GM19463 (cell line): ENCODE measurements around the gene DESI2.

Experiments
- ATAC-seq: cut with Tn5 transposase; IDR thresholded peaks from one replicate; pipeline ENCODE4 v1.9.1; 2021; ENCODE audit warnings: mild to moderate bottlenecking, moderate library complexity; ENCODE audit not compliant: unreplicated experiment

DESI2 gene

DNA sequence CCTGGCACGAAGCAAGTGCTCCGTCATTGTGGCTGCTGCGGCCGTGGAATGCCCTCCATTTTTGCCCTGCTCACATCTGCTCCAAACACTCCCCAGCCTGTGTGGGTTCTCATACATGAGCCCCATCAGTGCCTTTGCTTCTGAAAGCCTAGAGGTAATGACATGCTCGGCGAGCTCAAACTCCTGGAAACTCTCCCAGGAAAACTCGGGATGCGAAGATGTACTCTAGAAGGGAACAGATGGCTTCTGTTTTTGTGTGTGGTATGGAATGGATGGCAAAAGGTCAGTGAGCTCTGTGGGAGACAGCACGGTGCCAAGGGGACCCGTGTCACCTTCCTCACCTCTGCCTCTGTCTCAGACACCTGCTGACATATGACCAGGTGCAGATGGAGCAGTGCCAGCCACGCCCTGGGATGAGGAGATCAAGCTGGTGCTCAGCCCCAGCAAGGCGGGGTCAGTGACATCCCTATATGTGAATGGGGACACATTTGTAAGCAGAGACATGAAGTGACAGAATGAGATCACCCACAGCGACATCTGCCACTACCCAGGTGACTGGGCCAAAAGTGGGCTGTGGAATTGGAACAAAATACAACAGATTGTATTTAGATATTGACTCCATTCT lies 98.5 kb downstream of the DESI2 start:
- ATAC-seq = no peak

DNA sequence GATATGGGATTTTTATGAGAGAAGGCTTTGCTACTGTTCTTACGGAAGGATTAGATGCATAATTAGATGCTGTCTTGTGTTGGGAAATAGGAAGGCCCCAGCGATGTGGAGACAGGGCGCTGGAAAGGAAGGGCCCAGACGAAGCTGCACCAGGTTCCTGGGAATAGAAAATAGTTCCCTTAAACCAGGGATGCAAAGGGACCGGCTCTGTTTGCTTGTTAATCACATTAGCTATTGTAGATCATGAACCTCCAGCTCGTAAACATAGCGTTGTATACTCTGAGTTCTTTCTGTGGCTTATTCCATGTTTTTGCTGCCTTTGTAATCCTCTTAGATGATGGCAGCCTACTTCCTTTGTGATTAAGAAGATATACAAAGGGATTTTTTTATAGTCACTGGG lies 102.7 kb downstream of the DESI2 start:
- ATAC-seq = no peak

GRCh38 chr1:244757091-244757939 lies 104.4 kb downstream of the DESI2 start:
- ATAC-seq = no peak
